ENCODE measurements around the gene UVRAG.

The UVRAG gene

DNA sequence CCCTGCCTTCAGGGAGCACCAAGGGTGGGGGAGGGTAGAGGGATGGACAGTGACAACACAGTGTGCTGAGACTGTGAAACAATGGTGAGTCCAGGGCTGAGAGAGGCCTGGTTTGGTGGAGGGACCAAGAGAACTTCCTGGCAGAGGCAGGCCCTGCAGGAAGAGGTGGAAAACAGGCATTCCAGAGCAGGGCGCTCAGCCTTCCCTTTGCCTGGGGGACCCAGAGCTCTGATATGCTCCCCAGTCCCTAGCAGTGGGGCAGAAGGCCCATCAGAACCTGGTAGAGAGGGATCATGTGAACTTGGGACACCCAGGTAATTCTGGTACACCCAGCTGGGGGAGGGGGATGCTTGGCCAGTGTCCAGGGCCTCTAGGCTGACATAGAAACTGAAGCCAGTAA is 17.2 kb upstream of the UVRAG start:
- TF ChIP-seq, protein P1, sequence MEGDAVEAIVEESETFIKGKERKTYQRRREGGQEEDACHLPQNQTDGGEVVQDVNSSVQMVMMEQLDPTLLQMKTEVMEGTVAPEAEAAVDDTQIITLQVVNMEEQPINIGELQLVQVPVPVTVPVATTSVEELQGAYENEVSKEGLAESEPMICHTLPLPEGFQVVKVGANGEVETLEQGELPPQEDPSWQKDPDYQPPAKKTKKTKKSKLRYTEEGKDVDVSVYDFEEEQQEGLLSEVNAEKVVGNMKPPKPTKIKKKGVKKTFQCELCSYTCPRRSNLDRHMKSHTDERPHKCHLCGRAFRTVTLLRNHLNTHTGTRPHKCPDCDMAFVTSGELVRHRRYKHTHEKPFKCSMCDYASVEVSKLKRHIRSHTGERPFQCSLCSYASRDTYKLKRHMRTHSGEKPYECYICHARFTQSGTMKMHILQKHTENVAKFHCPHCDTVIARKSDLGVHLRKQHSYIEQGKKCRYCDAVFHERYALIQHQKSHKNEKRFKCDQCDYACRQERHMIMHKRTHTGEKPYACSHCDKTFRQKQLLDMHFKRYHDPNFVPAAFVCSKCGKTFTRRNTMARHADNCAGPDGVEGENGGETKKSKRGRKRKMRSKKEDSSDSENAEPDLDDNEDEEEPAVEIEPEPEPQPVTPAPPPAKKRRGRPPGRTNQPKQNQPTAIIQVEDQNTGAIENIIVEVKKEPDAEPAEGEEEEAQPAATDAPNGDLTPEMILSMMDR (IDR thresholded peaks at IDR 0.05; ENCODE audit: low read depth, low read length, missing control alignments): no peak
- in situ Hi-C loops (cut with HindIII; ENCODE audit: low pct_ligation_motif_present, low sequenced_read_pairs): no loop called here

DNA sequence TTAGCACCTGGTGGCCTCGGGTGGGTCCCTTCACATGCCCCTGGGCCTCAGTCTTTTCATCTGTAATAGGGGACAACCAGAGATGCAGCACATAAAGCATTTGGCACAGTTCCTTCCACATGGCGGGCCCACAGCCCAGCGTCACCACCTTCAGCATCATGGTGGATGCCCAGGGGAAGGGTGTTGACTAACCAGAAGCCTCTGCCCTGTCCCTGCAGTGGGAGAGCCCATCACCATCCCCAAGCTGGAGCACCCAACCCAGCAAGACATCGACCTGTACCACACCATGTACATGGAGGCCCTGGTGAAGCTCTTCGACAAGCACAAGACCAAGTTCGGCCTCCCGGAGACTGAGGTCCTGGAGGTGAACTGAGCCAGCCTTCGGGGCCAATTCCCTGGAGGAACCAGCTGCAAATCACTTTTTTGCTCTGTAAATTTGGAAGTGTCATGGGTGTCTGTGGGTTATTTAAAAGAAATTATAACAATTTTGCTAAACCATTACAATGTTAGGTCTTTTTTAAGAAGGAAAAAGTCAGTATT is 14.8 kb upstream of the UVRAG start:
- in situ Hi-C loops (cut with HindIII; ENCODE audit: low pct_ligation_motif_present, low sequenced_read_pairs): no loop called here
- no peak overlapping the region for H3K4me3 ChIP-seq (ENCODE audit: low read depth, low read length)
- TF ChIP-seq, protein P1 (IDR thresholded peaks at IDR 0.05; ENCODE audit: low read depth, low read length, missing control alignments): no peak
- H3K27ac ChIP-seq: no peak overlapping the region
- no peaks in the 10 kb centered on the region for H3K36me3 ChIP-seq (replicated peaks)
- H3K27me3 ChIP-seq (replicated peaks): no peaks in the 10 kb centered on the region
- DNase-seq: no peak

More for the DNA sequence above, 17.2 kb upstream of the UVRAG start:
- Histone ChIP-seq H3K27me3 (replicated peaks) (no peaks in the 10 kb centered on the region), H3K27ac (no peak overlapping the region), H3K36me3 (replicated peaks) (no peaks in the 10 kb centered on the region), H3K4me3 (ENCODE audit: low read depth, low read length) (no peak overlapping the region)
- DNase-seq: no peak

DNA sequence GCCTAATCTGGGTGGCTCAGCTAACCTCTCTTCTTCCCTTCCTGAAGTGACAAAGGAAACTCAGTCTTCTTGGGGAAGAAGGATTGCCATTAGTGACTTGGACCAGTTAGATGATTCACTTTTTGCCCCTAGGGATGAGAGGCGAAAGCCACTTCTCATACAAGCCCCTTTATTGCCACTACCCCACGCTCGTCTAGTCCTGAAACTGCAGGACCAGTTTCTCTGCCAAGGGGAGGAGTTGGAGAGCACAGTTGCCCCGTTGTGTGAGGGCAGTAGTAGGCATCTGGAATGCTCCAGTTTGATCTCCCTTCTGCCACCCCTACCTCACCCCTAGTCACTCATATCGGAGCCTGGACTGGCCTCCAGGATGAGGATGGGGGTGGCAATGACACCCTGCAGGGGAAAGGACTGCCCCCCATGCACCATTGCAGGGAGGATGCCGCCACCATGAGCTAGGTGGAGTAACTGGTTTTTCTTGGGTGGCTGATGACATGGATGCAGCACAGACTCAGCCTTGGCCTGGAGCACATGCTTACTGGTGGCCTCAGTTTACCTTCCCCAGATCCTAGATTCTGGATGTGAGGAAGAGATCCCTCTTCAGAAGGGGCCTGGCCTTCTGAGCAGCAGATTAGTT is 14.2 kb upstream of the UVRAG start:
- no peaks in the 10 kb centered on the region for H3K27me3 ChIP-seq (replicated peaks)
- H3K27ac ChIP-seq: no peak overlapping the region
- H3K36me3 ChIP-seq (replicated peaks): no peaks in the 10 kb centered on the region
- DNase-seq: no peak
- H3K4me3 ChIP-seq (ENCODE audit: low read depth, low read length): no peak overlapping the region
- TF ChIP-seq, protein P1 (IDR thresholded peaks at IDR 0.05; ENCODE audit: low read depth, low read length, missing control alignments): no peak
- in situ Hi-C loops (cut with HindIII; ENCODE audit: low pct_ligation_motif_present, low sequenced_read_pairs): no loop called here

DNA sequence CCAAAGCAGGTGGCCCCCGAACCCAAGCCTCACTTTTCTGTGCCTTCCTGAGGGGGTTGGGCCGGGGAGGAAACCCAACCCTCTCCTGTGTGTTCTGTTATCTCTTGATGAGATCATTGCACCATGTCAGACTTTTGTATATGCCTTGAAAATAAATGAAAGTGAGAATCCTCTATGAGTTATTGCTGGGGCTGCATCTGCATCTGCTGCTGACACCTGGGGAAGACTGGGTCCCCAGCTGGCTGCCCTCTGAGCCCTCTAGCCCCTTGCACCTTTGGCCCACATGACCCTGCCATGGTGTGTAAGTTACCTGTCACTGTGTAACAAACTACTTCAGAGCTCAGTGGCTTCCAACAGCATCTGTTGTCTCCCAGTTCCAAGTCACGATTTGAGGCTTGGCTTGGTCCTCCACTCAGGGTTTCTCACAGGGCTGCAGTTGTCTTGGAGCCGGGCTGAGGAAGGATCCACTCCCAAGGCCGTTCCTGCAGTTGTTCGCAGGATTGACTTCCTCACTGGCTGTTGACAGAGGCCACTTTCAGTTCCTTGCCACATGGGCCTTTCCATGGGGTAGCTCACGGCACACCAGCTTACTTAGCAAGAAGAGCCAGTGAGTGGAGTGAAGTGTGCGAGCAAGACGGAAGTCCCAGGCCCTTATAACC is 13.5 kb upstream of the UVRAG start:
- H3K27ac ChIP-seq: no peak overlapping the region
- H3K4me3 ChIP-seq (ENCODE audit: low read depth, low read length): no peak overlapping the region
- H3K36me3 ChIP-seq (replicated peaks): no peaks in the 10 kb centered on the region
- in situ Hi-C loops (cut with HindIII; ENCODE audit: low pct_ligation_motif_present, low sequenced_read_pairs): no loop called here
- H3K27me3 ChIP-seq (replicated peaks): no peaks in the 10 kb centered on the region
- TF ChIP-seq, protein P1 (IDR thresholded peaks at IDR 0.05; ENCODE audit: low read depth, low read length, missing control alignments): no peak
- no peak for DNase-seq

DNA sequence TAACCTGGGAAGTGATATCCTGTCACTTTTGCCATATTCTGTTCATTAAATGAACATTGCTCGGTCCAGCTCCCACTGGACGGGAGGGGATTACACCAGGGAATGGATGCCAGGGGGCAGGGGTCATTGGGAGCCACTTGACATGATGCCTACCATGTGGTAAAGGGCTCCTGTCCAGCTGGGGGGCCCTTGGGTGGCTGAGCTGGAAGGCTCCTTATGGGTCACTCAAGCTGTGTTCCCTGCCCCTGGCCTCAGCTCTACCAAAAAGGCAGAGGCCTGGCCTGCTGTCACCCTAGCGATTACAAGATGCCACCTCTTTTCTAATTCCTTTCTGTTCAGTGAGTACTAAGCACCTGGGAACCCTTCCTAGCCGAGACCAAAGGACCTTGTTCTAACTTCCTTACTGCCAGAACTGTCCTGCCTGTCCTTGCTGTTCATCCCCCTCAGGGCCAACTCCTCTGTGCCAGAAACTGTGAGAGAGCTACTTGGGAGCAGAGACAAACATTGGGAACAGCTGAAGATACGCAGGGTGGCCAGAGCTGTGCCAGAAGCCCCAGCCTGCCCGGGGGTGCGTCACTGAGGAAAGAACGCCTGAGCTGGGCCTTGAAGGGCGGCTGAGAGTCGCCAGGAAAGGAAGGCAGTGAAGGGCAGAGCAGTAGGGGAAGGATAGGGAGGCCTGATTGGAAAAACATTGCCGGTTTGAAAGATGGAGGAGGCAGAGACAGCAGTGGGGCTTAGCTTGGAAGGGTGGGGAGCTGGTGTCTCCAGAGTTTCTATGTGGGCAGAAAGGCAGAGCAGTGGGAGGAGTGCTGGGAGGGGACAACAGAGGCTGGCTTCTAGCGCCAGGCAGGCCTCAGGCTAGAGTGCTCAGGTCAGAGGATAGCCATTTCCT is 12.7 kb upstream of the UVRAG start:
- H3K36me3 ChIP-seq (replicated peaks): no peaks in the 10 kb centered on the region
- H3K27me3 ChIP-seq (replicated peaks): no peaks in the 10 kb centered on the region
- H3K27ac ChIP-seq: no peak overlapping the region
- DNase-seq: no peak
- in situ Hi-C loops (cut with HindIII; ENCODE audit: low pct_ligation_motif_present, low sequenced_read_pairs): no loop called here
- H3K4me3 ChIP-seq (ENCODE audit: low read depth, low read length): no peak overlapping the region
- TF ChIP-seq, protein P1 (IDR thresholded peaks at IDR 0.05; ENCODE audit: low read depth, low read length, missing control alignments): no peak

Data from brain microvascular endothelial cell (primary cell).